Vagina (tissue), 2 donors: ENCODE measurements around the gene CALN1. TPM values are rescaled to one million over a fixed set of nuclear protein-coding genes. Genes with fewer than 3 reads are reported as not detected.

ENCODE experiments used
- DNase-seq, 2 donors: peaks; one replicate each; pipeline ENCODE4 v3.0.0-alpha.2; 2017; ENCODE audit errors: extremely low spot score in 2 of 2
- H3K27ac ChIP-seq: fragments of 200-600 bp; sonication (generic); one replicate; pipeline ENCODE4 v1.5.1; 2019
- H3K27me3 ChIP-seq: fragments of 200-600 bp; sonication (generic); one replicate; pipeline ENCODE4 v1.5.1; 2019
- H3K36me3 ChIP-seq, 2 donors: fragments of 200-600 bp; sonication (generic); one replicate each; pipeline ENCODE4 v1.5.1; 2017 to 2019
- H3K4me1 ChIP-seq: fragments of 200-600 bp; sonication (generic); one replicate; pipeline ENCODE4 v1.5.1; 2019
- H3K4me3 ChIP-seq, 2 donors: fragments of 200-600 bp; sonication (generic); 1 replicate in 1 of 2; 2 replicates in 1 of 2; pipeline ENCODE4 v1.5.1; 2016 to 2019
- H3K9me3 ChIP-seq: fragments of 200-600 bp; sonication (generic); one replicate; pipeline ENCODE4 v1.5.1; 2019
- CTCF ChIP-seq, 3 experiments: fragments of 450-650 bp in 2 of 3; fragments of 200-600 bp in 1 of 3; sonication (generic) in 1 of 3; IDR thresholded peaks; one replicate each; pipeline ENCODE4 v1.5.1; 2017 to 2019; ENCODE audit warnings: antibody characterized with exemption in 3 of 3, mild to moderate bottlenecking in 2 of 3, moderate library complexity in 2 of 3
- POLR2A ChIP-seq, 2 donors: fragments of 450-650 bp; IDR thresholded peaks; one replicate each; pipeline ENCODE4 v1.6.1; 2017; ENCODE audit warnings: antibody characterized with exemption in 2 of 2, mild to moderate bottlenecking in 2 of 2, moderate library complexity in 2 of 2
- POLR2AphosphoS5 ChIP-seq, 2 donors: sonication (generic); formaldehyde crosslinking; IDR thresholded peaks; one replicate each; pipeline ENCODE4 v1.9.0; 2017; ENCODE audit warnings: antibody characterized with exemption in 2 of 2, mild to moderate bottlenecking in 2 of 2, low read depth in 1 of 2; ENCODE audit not compliant: insufficient read depth in 1 of 2
- intact Hi-C: fragments of 100-400 bp; cut with DNase I; formaldehyde crosslinking; loops from one replicate; pipeline ENCODE4 v1.15.1; 2023
- total RNA-seq: library from RNA; depleted of rRNA; stranded (reverse); fragments of >200 nt; gene quantifications from one replicate; pipeline ENCODE4 v1.2.3, GENCODE V29; 2016

The CALN1 gene
- total RNA-seq, 1 donor from 2014 or later: 6.9 TPM

GRCh38 chr7:72316148-72316547 lies 96.0 kb downstream of the CALN1 start:
- intact Hi-C loops: loop anchor here (5.0 kb wide), 1 partner anchor 309 kb away; no protein-coding TSS in a partner anchor
- TF ChIP-seq POLR2A (IDR thresholded peaks at IDR 0.05) (no peak), CTCF (IDR thresholded peaks at IDR 0.05) (no peak), POLR2AphosphoS5 (IDR thresholded peaks at IDR 0.05; ENCODE audit: insufficient read depth in 1 of 2, low read depth in 1 of 2) (no peak)
- H3K4me3 ChIP-seq: no peak overlapping the region
- H3K27ac ChIP-seq: no peak overlapping the region
- H3K4me1 ChIP-seq: no peaks in the 10 kb centered on the region
- DNase-seq: no peak
- no peaks in the 10 kb centered on the region for H3K9me3 ChIP-seq
- H3K27me3 ChIP-seq: no peaks in the 10 kb centered on the region
- H3K36me3 ChIP-seq: no peaks in the 10 kb centered on the region

- DNase-seq: no peak
- H3K9me3 ChIP-seq: no peaks in the 10 kb centered on the region
- H3K36me3 ChIP-seq: no peaks in the 10 kb centered on the region
- H3K27ac ChIP-seq: no peak overlapping the region
- no peaks in the 10 kb centered on the region for H3K27me3 ChIP-seq
- H3K4me1 ChIP-seq: no peaks in the 10 kb centered on the region
- TF ChIP-seq POLR2A (IDR thresholded peaks at IDR 0.05) (no peak), POLR2AphosphoS5 (IDR thresholded peaks at IDR 0.05; ENCODE audit: insufficient read depth in 1 of 2, low read depth in 1 of 2) (no peak), CTCF (IDR thresholded peaks at IDR 0.05) (no peak)
- H3K4me3 ChIP-seq: no peak overlapping the region
- intact Hi-C loops: no loop called here
Measured at GRCh38 chr7:72313906-72314305, 98.2 kb downstream of the CALN1 start.

GRCh38 chr7:72310301-72310700 lies 101.8 kb downstream of the CALN1 start:
- intact Hi-C loops: no loop called here
- DNase-seq: no peak
- no peak for TF ChIP-seq POLR2A (IDR thresholded peaks at IDR 0.05)
- TF ChIP-seq CTCF (IDR thresholded peaks at IDR 0.05): no peak
- no peak for TF ChIP-seq POLR2AphosphoS5 (IDR thresholded peaks at IDR 0.05; ENCODE audit: insufficient read depth in 1 of 2, low read depth in 1 of 2)
- H3K36me3 ChIP-seq: no peaks in the 10 kb centered on the region
- no peaks in the 10 kb centered on the region for H3K4me1 ChIP-seq
- H3K9me3 ChIP-seq: no peaks in the 10 kb centered on the region
- no peak overlapping the region for H3K27ac ChIP-seq
- no peaks in the 10 kb centered on the region for H3K27me3 ChIP-seq
- no peak overlapping the region for H3K4me3 ChIP-seq

GRCh38 chr7:72309476-72309875 lies 102.7 kb downstream of the CALN1 start:
- Histone ChIP-seq H3K4me1 (no peaks in the 10 kb centered on the region), H3K27me3 (no peaks in the 10 kb centered on the region), H3K36me3 (no peaks in the 10 kb centered on the region), H3K27ac (no peak overlapping the region), H3K4me3 (no peak overlapping the region), H3K9me3 (no peaks in the 10 kb centered on the region)
- DNase-seq: no peak
- TF ChIP-seq CTCF (IDR thresholded peaks at IDR 0.05) (no peak), POLR2AphosphoS5 (IDR thresholded peaks at IDR 0.05; ENCODE audit: insufficient read depth in 1 of 2, low read depth in 1 of 2) (no peak), POLR2A (IDR thresholded peaks at IDR 0.05) (no peak)
- intact Hi-C loops: no loop called here

GRCh38 chr7:72308986-72309385 lies 103.2 kb downstream of the CALN1 start:
- no peak for DNase-seq
- H3K27ac ChIP-seq: no peak overlapping the region
- no peaks in the 10 kb centered on the region for H3K36me3 ChIP-seq
- H3K4me1 ChIP-seq: no peaks in the 10 kb centered on the region
- H3K27me3 ChIP-seq: no peaks in the 10 kb centered on the region
- H3K9me3 ChIP-seq: no peaks in the 10 kb centered on the region
- H3K4me3 ChIP-seq: no peak overlapping the region
- TF ChIP-seq POLR2AphosphoS5 (IDR thresholded peaks at IDR 0.05; ENCODE audit: insufficient read depth in 1 of 2, low read depth in 1 of 2) (no peak), POLR2A (IDR thresholded peaks at IDR 0.05) (no peak), CTCF (IDR thresholded peaks at IDR 0.05) (no peak)
- intact Hi-C loops: no loop called here
